ENCODE data around the gene GLRA1.
"Not testable (repeated sequence)": the region's sequence is repeated elsewhere in the genome, so short reads cannot be mapped to it uniquely, and the experiment has no call there.

GLRA1 gene

GRCh38 chr5:151881621-151882225 is 42.9 kb downstream of the GLRA1 start:
- DNase-seq: no peak

DNA sequence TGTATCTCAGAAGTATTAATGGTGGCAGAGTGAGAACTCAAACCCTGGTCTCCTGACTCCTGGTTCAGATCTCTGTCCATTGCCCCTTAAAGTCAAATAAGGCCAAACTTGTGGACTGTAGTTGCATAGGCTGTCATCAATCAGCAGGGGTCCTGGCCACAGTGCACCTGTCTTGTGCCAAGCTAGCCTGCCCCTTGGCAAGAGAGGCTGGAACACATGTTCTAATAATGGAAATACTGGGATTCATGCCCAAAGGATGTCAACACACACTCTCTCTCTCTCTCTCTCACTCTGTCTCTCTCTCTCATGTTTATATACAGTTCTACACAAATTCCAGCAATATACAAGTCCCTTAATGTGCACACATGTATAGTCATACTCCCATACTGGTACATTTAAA is 44.3 kb downstream of the GLRA1 start:
- DNase-seq: peak; percentile 29

GRCh38 chr5:151873701-151874100 is 51.0 kb downstream of the GLRA1 start:
- DNase-seq: no peak

DNA sequence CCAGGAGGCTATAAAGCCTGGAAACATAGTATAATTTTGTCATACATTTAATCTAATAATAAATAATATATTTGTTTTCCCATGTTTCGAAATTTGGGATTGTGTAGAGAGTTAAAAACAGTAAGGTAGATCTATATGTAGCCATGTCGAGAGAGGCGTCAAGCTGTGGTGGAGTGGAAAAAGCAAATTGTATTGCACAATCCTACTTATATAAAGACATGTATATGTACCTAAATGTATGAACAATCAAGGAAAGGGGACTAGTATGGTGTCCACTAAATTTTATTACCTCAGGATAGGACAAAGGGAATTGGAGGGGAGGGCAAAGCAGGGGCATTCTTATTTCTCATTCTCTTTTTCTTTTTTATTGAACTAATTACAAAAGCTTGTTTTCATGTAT is 52.0 kb downstream of the GLRA1 start:
- DNase-seq: no peak

- no peak for DNase-seq
Observed at GRCh38 chr5:151870820-151871219, 53.8 kb downstream of the GLRA1 start.

GRCh38 chr5:151870271-151870670 is 54.4 kb downstream of the GLRA1 start:
- DNase-seq: no peak

GRCh38 chr5:151869843-151870242 is 54.8 kb downstream of the GLRA1 start:
- no peak for DNase-seq

DNA sequence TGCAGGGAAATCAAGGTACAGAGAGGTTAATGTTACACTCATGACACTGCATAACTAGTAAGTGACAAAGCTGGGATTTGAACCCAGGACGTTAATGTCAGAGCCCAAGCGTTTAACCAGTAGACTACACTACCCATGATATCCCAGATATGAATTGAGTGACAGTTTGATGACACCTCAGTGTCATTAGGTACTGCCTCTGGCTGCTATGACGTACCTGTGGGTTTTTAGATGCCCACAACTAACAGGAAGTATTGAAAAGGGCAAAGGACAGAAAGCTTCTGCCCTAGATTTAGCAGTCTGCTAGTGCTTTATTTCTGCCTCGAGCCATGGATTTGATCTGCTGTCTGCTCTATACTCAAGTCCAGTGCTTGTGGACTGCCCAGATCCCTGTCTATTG is 56.2 kb downstream of the GLRA1 start:
- no peak for DNase-seq

DNA sequence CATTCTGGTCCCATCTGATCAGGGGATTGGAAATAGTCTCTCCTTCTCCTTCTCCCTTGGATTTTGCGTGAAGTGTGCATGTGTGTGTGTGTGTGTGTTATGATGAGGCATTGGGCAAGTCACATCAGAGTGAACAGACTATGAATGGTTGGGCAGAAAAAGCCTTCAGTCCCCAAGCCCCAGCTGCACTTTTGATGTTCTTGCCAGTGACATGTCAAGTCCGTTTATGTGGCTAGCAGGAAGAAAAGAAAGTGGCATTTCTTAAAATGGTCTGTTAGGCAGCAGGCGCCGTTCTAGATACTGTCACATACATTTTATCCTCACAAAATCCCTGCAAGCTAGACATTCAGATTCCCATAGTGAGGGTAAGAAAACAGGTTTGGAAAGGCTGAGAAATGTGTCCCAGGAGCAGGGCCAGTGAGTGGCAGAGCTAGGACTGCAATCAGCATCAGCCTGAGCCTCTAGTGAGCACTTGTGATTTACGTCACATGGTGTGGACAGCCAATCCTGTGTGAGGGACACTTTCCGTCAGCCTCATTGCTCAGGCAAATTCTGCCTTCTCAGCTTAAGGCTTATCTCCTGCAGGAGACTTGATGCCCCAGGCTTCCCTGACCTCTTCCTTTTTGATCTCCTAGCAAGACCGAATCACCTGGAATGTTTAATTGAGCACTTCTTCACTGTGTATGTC is 60.4 kb downstream of the GLRA1 start:
- no peak for DNase-seq

DNA sequence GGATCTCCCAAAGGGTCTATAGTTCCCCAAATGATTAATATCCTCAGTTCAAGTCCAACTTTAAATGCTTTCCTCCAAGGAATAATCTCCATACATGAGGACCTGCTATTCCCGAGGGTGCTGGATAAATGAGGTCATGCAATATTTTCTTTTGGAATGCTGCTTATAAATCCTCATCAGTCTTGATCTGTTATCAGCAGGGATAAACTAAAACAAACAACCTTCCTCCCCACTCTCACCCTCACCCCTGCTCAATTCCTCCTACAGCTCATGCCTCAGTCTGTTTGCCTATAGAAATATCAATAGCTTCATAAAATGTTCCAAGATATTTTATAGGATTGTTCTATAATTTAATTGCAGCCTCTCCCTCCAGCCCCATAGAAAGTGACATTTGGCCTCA is 61.1 kb downstream of the GLRA1 start:
- DNase-seq: no peak

DNA sequence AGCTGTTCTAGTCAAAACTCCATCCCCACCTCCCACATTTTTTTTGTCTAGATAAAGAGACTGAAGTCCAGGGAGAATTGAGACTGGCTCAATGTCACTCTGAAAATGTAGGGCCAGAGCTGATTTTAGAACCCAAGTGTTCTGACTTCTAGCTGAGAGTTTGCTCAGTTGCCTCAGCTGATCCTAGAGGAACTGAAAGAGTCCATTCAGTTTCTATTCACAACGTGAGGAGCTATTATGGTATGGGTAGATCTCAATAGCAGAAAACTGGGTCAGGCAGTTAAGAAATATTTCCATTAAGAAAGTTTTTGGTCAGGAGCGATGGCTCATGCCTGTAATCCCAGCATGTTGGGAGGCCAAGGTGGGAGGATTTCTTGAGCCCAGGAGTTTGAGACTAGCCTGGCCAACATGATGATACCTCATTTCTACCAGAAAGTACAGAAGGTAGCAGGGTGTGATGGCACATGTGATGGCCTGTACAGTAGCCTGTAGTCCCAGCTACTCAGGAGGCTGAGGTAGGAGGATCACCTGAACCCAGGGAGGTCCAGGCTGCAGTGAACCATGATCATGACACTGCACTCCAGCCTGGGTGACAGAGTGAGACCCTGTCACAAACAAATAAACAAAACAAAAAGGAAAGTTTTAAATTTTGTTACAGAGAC is 61.7 kb downstream of the GLRA1 start:
- DNase-seq: no peak

GRCh38 chr5:151860867-151861266 is 63.8 kb downstream of the GLRA1 start:
- not testable (repeated sequence) for DNase-seq

DNA sequence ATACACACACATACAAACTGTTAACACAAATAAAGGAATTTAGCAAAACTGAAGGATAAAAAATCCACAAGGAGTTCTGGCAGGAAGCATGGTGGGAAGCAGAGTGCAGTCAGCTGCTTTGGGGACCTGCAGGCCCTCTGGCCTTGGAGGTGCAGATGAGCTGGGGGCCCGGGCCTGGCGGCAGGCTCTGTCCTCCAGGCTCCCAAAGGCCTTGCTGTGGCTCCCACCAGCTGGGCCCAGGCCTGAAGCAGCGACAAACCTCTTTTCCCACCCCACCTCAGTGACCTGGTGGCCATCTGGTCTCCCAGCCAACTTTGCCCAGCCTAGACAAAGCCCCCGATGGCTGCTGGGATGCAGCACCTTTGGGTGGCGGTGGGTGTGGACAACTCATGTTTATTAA is 67.8 kb downstream of the GLRA1 start:
- no peak for DNase-seq

DNA sequence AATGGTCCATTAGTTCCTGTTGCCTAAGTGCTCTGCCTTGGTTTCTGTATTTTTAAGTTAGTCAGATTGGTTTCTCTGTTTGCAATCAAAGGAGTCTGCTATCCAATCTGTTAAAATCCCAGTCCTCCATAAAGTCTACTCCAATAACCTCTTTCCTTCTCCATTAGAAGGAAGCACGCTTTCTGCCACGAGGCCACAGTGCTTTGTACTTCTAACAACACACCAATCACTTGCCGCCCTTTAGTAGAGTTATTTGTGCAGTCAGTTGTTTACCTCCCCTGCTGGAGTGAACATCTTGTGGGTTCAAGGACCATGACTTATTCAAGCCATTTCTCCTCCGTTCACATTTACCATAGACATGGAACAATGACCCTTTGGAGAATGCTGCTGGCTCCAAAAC is 69.0 kb downstream of the GLRA1 start:
- DNase-seq: no peak

DNA sequence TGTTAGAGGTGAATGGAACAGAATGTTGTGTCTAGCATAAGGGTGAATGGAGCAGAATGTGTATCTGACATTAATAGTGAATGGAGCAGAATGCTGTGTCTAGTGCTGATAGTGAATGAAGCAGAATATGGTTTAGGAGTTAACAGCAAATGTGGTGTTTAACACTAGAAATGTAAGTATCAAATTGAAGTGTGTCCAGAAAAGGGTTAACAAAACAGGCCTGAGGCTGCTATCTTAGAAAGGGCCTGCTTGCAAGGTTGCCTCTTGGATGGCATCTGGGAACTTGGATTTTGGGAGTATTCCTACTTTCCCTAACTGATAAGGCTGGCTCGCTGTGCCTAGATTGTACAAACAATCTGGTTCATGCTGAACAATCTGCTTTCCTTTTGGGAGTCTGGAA is 76.8 kb downstream of the GLRA1 start:
- no peak for DNase-seq

- no peak for DNase-seq
Observed at GRCh38 chr5:151846765-151847164, 77.9 kb downstream of the GLRA1 start.

DNA sequence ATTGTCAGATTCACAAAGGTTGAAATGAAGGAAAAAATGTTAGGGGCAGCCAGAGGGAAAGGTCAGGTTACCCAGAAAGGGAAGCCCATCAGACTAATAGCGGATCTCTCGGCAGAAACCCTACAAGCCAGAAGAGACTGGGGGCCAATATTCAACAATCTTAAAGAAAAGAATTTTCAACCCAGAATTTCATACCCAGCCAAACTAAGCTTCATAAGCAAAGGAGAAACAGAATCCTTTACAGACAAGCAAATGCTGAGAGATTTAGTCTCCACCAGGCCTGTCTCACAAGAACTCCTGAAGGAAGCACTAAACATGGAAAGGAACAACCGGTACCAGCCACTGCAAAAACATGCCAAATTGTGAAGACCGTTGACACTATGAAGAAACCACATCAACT is 91.8 kb downstream of the GLRA1 start:
- not testable (repeated sequence) for DNase-seq

DNA sequence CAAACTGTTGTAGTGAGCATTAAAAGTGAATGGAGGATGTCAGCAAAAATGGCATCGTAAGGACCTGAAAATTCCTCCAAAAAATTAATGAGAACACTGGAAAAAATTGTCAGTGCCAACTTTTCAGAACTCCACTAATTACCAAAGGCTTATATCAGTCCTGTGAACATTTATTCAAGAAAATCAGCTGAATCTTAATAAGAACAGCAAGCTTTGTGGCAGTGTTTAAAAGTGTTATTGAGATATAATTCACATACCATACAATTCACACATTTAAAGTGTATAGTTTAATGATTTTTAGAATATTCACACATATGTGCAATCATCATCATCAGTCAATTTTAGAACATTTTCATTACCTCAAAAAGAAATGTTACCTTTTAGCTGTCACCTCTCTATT is 95.3 kb downstream of the GLRA1 start:
- DNase-seq: no peak

GRCh38 chr5:151825445-151825844 is 99.2 kb downstream of the GLRA1 start:
- peak; percentile 75 for DNase-seq

DNA sequence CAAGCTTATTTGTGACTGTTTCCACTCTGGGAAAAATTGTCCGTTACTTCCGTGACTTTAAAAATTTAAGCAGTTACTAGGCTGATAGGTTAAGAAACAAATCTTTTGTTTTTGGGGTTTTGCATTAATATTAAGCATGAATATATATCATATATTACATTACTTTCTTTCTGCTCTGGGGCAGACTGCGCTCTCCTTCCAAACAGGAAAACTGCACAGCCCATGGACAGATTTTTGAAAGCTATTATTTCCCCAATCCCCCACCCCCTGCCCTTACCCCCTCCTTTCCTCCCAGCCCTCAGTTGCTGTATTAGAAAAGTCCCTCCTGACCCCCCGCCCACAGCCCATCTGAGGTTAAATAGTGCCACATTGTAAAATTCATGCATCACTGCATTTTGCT is 102.5 kb downstream of the GLRA1 start:
- no peak for DNase-seq

DNA sequence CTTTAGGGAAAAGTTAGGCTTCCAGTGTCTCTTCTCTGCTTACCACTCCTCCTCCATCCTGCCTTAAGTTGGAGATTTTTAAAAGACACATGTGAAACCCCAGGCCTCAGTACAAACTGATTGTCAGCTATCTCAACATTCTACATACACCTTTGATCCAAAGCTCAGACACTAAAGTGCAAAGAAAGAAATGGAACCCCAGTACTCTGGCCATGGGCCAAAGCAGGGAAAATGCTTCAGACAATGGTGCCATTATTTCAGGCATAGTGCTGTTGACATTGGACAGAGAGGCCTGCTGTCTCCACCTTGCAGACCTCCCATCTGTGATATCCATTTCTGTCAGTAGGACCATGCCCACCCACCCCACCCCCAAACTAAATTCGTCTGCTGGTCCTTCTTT is 103.7 kb downstream of the GLRA1 start:
- no peak for DNase-seq

DNA sequence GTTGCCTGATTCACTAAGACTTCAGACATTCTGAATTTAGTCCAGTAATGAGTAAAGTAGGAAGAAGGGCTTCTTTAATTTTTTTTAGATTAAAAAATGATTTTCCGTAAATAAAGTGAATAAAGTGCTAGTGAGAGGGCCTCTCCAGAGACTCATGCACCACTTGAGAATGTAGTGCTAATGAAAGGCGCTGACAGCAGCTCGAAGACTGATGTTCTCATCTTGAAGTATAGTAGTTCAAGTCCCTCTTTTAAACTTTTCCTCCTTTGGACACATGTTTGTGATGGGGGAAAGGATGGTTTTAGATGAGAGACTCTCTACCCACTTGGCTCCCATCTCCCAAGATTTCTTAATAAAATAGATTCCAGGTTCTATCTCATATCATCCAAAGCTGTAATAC is 104.4 kb downstream of the GLRA1 start:
- no peak for DNase-seq

DNA sequence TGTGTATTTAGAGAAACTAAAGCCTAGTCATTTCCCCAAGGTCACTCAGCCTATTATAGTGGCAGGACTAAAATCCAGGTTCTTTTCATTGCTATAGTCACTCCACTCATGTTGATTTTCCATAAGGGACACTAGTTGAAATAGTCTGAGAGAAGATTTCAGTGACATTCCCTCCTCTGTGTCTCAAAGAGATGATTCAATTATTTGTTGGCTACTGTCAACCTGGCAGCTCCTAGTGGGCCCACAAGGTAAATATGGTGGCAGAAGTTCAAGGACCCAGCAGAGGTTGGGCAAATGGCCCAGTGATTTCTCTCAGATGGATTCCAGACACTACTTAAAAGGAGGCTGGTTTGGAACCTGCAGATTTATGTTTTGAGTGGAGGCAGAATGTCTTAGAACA is 104.8 kb downstream of the GLRA1 start:
- DNase-seq: no peak

DNA sequence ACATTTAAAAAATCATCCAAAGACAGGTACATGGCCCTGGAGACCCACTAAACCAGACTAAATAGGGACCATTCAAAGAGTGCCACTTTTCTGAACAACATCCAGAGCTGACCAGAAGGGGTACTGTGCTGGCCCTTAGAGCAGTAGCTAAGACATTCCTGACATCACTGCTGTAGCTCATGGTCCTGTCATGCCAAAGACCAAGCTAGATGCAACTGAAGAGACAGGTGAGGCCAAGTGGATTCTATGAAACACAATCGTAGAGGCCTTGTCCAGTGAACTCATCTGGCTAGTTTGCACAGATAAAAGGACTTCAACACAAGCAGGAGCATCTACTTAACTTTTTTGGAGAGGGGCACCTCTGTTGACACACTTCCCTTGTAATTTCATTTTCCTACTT is 109.6 kb downstream of the GLRA1 start:
- DNase-seq: no peak

All from right hindlimb (tissue), 1 donor.